K562 (cell line): Measurements from ENCODE around the gene BTBD1. TPM values are rescaled to one million over a fixed set of nuclear protein-coding genes. Genes with fewer than 3 reads are reported as not detected.
A peak's percentile ranks its signal among the peaks of the same experiment; 100 is the strongest.

Source experiments
- ATF3 ChIP-seq, 2 experiments: fragments of 450-650 bp in 1 of 2; sonication (generic) in 1 of 2; formaldehyde crosslinking in 1 of 2; IDR thresholded peaks in 1 of 2; conservative IDR thresholded peaks in 1 of 2; 2 replicates each; pipeline versions ENCODE4 v1.6.1 to v1.8.1; 2016 to 2023; ENCODE audit warnings: mild to moderate bottlenecking in 2 of 2, moderate library complexity in 2 of 2, inconsistent platforms in 1 of 2, missing genetic modification reagents in 1 of 2
- ATF4 ChIP-seq: fragments of 450-650 bp; formaldehyde crosslinking; IDR thresholded peaks from 2 replicates; pipeline ENCODE4 v1.4.0; 2022; ENCODE audit warnings: mild to moderate bottlenecking, moderate library complexity
- ATF7 ChIP-seq: fragments of 450-650 bp; IDR thresholded peaks from 2 replicates; pipeline ENCODE4 v1.7.1; 2014; ENCODE audit warnings: mild to moderate bottlenecking, moderate library complexity
- DPF2 ChIP-seq: fragments of 450-650 bp; IDR thresholded peaks from 2 replicates; pipeline ENCODE4 v1.6.1; 2016
- FOXP1 ChIP-seq: sonication (generic); formaldehyde crosslinking; IDR thresholded peaks from 2 replicates; pipeline ENCODE4 v1.8.0; 2022; ENCODE audit warnings: mild to moderate bottlenecking, missing genetic modification reagents
- PHF8 ChIP-seq: fragments of 200-600 bp; sonication (generic); IDR thresholded peaks from 2 replicates; pipeline ENCODE4 v1.6.1; 2012; ENCODE audit warnings: mixed run types, mild to moderate bottlenecking, inconsistent platforms, low read length, moderate library complexity, borderline replicate concordance
- RAD21 ChIP-seq, 2 experiments: fragments of 250-450 bp in 1 of 2; fragments of 450-650 bp in 1 of 2; sonication (Bioruptor Pico) in 1 of 2; formaldehyde crosslinking in 1 of 2; IDR thresholded peaks in 1 of 2; conservative IDR thresholded peaks in 1 of 2; 2 replicates each; pipeline versions ENCODE4 v1.4.0 to v1.8.0; 2020 to 2022; ENCODE audit warnings: mild to moderate bottlenecking in 2 of 2, moderate library complexity in 1 of 2
- RERE ChIP-seq: sonication (generic); formaldehyde crosslinking; IDR thresholded peaks from 2 replicates; pipeline ENCODE4 v1.8.0; 2023; ENCODE audit warnings: missing genetic modification reagents, mild to moderate bottlenecking, borderline replicate concordance
- SIRT6 ChIP-seq: IDR thresholded peaks from one replicate; pipeline ENCODE4 v1.6.1; 2012; ENCODE audit warnings: low read depth, mild to moderate bottlenecking, control low read depth, inconsistent platforms, low read length, moderate library complexity
- SMARCA5 ChIP-seq: fragments of 450-650 bp; IDR thresholded peaks from 2 replicates; pipeline ENCODE4 v1.6.1; 2016
- ZBTB17 ChIP-seq: fragments of 450-650 bp; formaldehyde crosslinking; IDR thresholded peaks from 2 replicates; pipeline ENCODE4 v1.4.0; 2020; ENCODE audit warnings: mild to moderate bottlenecking
- ZMIZ1 ChIP-seq, 2 experiments: fragments of 150-350 bp in 1 of 2; IDR thresholded peaks; 2 replicates each; pipeline ENCODE4 v1.6.1; 2012 to 2016; ENCODE audit warnings: low read depth in 2 of 2, low read length in 2 of 2, mild to moderate bottlenecking in 1 of 2, moderate library complexity in 1 of 2
- ZNF184 ChIP-seq: sonication (generic); formaldehyde crosslinking; IDR thresholded peaks from 2 replicates; pipeline ENCODE4 v1.5.0; 2020; ENCODE audit warnings: missing genetic modification reagents
- ZNF239 ChIP-seq: fragments of 250-450 bp; sonication (Bioruptor Pico); IDR thresholded peaks from 2 replicates; pipeline ENCODE4 v1.4.0; 2020; ENCODE audit warnings: mild to moderate bottlenecking
- ZNF79 ChIP-seq: fragments of 250-450 bp; sonication (Bioruptor Pico); IDR thresholded peaks from 2 replicates; pipeline ENCODE4 v1.4.0; 2020; ENCODE audit warnings: low read depth, mild to moderate bottlenecking, moderate library complexity
- polyA plus RNA-seq, 8 experiments: library from polyadenylated mRNA; depleted of rRNA in 4 of 8; stranded (reverse) in 5 of 8; unstranded in 3 of 8; fragments of >200 nt; fragmentation: Nextera tagmentation in 2 of 8; fragmentation: Illumina TruSeq in 1 of 8; extraction: Ambion mirVana in 2 of 8; extraction: Trizol in 1 of 8; gene quantifications; 2 replicates each; pipeline versions ENCODE4 v1.2.1 to v1.2.3, GENCODE V29; 2011 to 2014; ENCODE audit warnings: inconsistent platforms in 1 of 8, missing spikeins in 1 of 8
- total RNA-seq, 7 experiments: library from RNA; depleted of rRNA in 6 of 7; stranded (reverse); fragments of >200 nt in 6 of 7; fragmentation: Illumina TruSeq in 2 of 7; extraction: Trizol in 2 of 7; gene quantifications; 2 replicates each; pipeline versions ENCODE4 v1.2.1 to v1.2.3, GENCODE V29; 2011 to 2021; ENCODE audit warnings: low replicate concordance in 1 of 7

Gene BTBD1
- total and polyA plus RNA-seq, 9 of the 15 experiments (the other 6 are each of a cell fraction or from before 2014, with no cell fraction given) = 19.4 to 106 (median 90.4) TPM

- no peak for TF ChIP-seq RERE (CRISPR knock-in tag)
- peak; percentile 26; the same call in 1 of the 2 replicates for TF ChIP-seq PHF8
- 0 out of 2 replicates have a peak, but pooled peaks have one; percentile 8 for TF ChIP-seq ZBTB17 (CRISPR knock-in tag)
- no peak for TF ChIP-seq ZNF184
- TF ChIP-seq SMARCA5 = peak; percentile 43; the same call in 1 of the 2 replicates
- peak; percentile 97 for TF ChIP-seq ATF4 (CRISPR knock-in tag)
- no peak for TF ChIP-seq ZNF79 (CRISPR knock-in tag)
- TF ChIP-seq SIRT6 = no peak
- peak; percentile 22 to 23; a peak in 1 of 4 replicates for TF ChIP-seq RAD21 (CRISPR knock-in tag; conservative IDR thresholded peaks at IDR 0.05 in 1 of 2, IDR thresholded peaks at IDR 0.05 in 1 of 2)
- no peak for TF ChIP-seq DPF2
- no peak for TF ChIP-seq ZMIZ1 (IDR thresholded peaks at IDR 0.05; ENCODE audit: low read depth in 2 of 2, low read length in 2 of 2)
- TF ChIP-seq ZNF239 = no peak
- peak; percentile 82 for TF ChIP-seq ATF3 (IDR thresholded peaks at IDR 0.05)
- no peak for TF ChIP-seq ATF3 (CRISPR knock-in tag; conservative IDR thresholded peaks at IDR 0.05)
- TF ChIP-seq FOXP1 (CRISPR knock-in tag) = peak; percentile 56; the same call in 1 of the 2 replicates
- TF ChIP-seq ATF7 = peak; percentile 83
Observed at GRCh38 chr15:83108266-83109219, 41.5 kb upstream of the BTBD1 start (continued).
